ENCODE results near the gene TMEM223. TPM values are rescaled to one million over a fixed set of nuclear protein-coding genes. Genes with fewer than 3 reads are reported as not detected.

Gene TMEM223
- polyA plus RNA-seq, 1 donor (not counting 4 experiments of a cell fraction or from before 2014, with no cell fraction given): 11.0 TPM

GRCh38 chr11:62839050-62839945 lies 47.5 kb upstream of the TMEM223 start, which contains the start of gene WDR74:
Gene WDR74 (minus strand): TSS chr11:62839590. CDS start chr11:62839570, 20 bp downstream.
- DNase-seq (ENCODE audit: low read depth, low spot score) (no peak), FAIRE-seq (no peak)
- Histone ChIP-seq H3K9me3 (ENCODE audit: control insufficient read depth, low read depth, low read length) (no peaks in the 10 kb centered on the region), H3K4me3 (ENCODE audit: control insufficient read depth in 2 of 3, extremely low read depth in 1 of 3, insufficient read depth in 2 of 3, low read depth in 1 of 3, low read length in 3 of 3) (peak within 1 kb of the TSS; percentile 80 to 95 (median 81)), H3K9ac (ENCODE audit: control insufficient read depth, extremely low read depth, insufficient read depth, low read length) (peak within 1 kb of the TSS; percentile 94), H2AFZ (ENCODE audit: control insufficient read depth, low read length) (peak within 1 kb of the TSS; percentile 80), H3K27me3 (ENCODE audit: control insufficient read depth, extremely low read depth, insufficient read depth, low read length) (no peaks in the 10 kb centered on the region), H4K20me1 (ENCODE audit: control insufficient read depth, extremely low read depth, insufficient read depth, low read length) (no peaks in the 10 kb centered on the region), H3K4me1 (ENCODE audit: control insufficient read depth, extremely low read depth, insufficient read depth, low read length) (peaks cover 14% of the 10 kb centered on the region), H3K27ac (ENCODE audit: control insufficient read depth, insufficient read depth, low read length) (peak within 1 kb of the TSS; percentile 98), H3K36me3 (ENCODE audit: control insufficient read depth in 2 of 2, extremely low read depth in 1 of 2, insufficient read depth in 2 of 2, low read length in 2 of 2) (peaks cover 15 to 20% of the 10 kb centered on the region in 2 experiments), H3K79me2 (ENCODE audit: control insufficient read depth, insufficient read depth, low read length) (peaks cover 38% of the 10 kb centered on the region), H3K4me2 (ENCODE audit: control insufficient read depth, extremely low read depth, insufficient read depth, low read depth, low read length) (peak within 1 kb of the TSS; percentile 85), H3K9me1 (ENCODE audit: control insufficient read depth, extremely low read depth, insufficient read depth, low read length) (no peaks in the 10 kb centered on the region)
- dilution Hi-C loops (cut with MboI; ENCODE audit: extremely low pct_ligation_motif_present, low sequenced_read_pairs): no loop called here
- TF ChIP-seq EZH2 (IDR thresholded peaks at IDR 0.05; ENCODE audit: low read length) (no peak), CTCF (optimal IDR thresholded peaks at IDR 0.05 in 1 of 3, IDR thresholded peaks at IDR 0.05 in 1 of 3, conservative IDR thresholded peaks at IDR 0.05 in 1 of 3; ENCODE audit: extremely low read depth in 1 of 3, insufficient read depth in 2 of 3, low read length in 3 of 3) (no peak)

GRCh38 chr11:62835336-62835735 lies 43.5 kb upstream of the TMEM223 start:
- Histone ChIP-seq H3K9me1 (ENCODE audit: control insufficient read depth, extremely low read depth, insufficient read depth, low read length) (no peaks in the 10 kb centered on the region), H3K4me2 (ENCODE audit: control insufficient read depth, extremely low read depth, insufficient read depth, low read depth, low read length) (no peak overlapping the region), H3K9ac (ENCODE audit: control insufficient read depth, extremely low read depth, insufficient read depth, low read length) (no peak overlapping the region), H3K4me3 (ENCODE audit: control insufficient read depth in 2 of 3, extremely low read depth in 1 of 3, insufficient read depth in 2 of 3, low read depth in 1 of 3, low read length in 3 of 3) (no peak overlapping the region), H2AFZ (ENCODE audit: control insufficient read depth, low read length) (no peak overlapping the region), H3K9me3 (ENCODE audit: control insufficient read depth, low read depth, low read length) (no peaks in the 10 kb centered on the region), H3K27ac (ENCODE audit: control insufficient read depth, insufficient read depth, low read length) (no peak overlapping the region), H4K20me1 (ENCODE audit: control insufficient read depth, extremely low read depth, insufficient read depth, low read length) (no peaks in the 10 kb centered on the region), H3K27me3 (ENCODE audit: control insufficient read depth, extremely low read depth, insufficient read depth, low read length) (no peaks in the 10 kb centered on the region), H3K4me1 (ENCODE audit: control insufficient read depth, extremely low read depth, insufficient read depth, low read length) (peaks cover 12% of the 10 kb centered on the region), H3K36me3 (ENCODE audit: control insufficient read depth in 2 of 2, extremely low read depth in 1 of 2, insufficient read depth in 2 of 2, low read length in 2 of 2) (peaks cover 24 to 29% of the 10 kb centered on the region in 2 experiments), H3K79me2 (ENCODE audit: control insufficient read depth, insufficient read depth, low read length) (peaks cover 54% of the 10 kb centered on the region)
- dilution Hi-C loops (cut with MboI; ENCODE audit: extremely low pct_ligation_motif_present, low sequenced_read_pairs): no loop called here
- no peak for FAIRE-seq
- no peak for DNase-seq (ENCODE audit: low read depth, low spot score)
- no peak for TF ChIP-seq EZH2 (IDR thresholded peaks at IDR 0.05; ENCODE audit: low read length)
- TF ChIP-seq CTCF (optimal IDR thresholded peaks at IDR 0.05 in 1 of 3, IDR thresholded peaks at IDR 0.05 in 1 of 3, conservative IDR thresholded peaks at IDR 0.05 in 1 of 3; ENCODE audit: extremely low read depth in 1 of 3, insufficient read depth in 2 of 3, low read length in 3 of 3): no peak
